ENCODE data around the gene DSCAML1.

The DSCAML1 gene

DNA sequence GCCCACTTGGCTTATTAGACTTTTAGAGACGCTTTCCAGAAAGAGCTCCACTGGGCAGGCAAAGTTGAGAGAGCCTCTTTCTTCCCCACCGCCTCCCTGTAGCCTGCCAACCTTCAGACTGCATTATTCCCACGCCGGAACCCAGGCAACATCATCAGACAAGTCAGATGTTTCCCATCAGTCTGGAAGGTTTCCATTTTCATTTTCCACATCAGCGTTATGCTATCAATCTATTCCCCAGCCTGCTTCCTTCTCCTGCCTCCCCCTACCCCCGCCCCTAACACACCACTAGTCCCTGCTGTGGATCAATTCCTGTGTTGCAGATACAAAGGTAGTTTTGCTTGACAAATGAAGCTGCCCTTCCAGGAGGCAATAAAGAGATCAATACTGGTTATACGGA lies 184.8 kb downstream of the DSCAML1 start:
- Histone ChIP-seq H3K4me1 (ENCODE audit: control insufficient read depth, insufficient read depth, low read length) (no peaks in the 10 kb centered on the region; the same call in 1 of the 2 replicates), H3K36me3 (ENCODE audit: control insufficient read depth, insufficient read depth, low read length) (no peaks in the 10 kb centered on the region), H3K9me3 (ENCODE audit: control insufficient read depth, insufficient read depth, low read length) (no peaks in the 10 kb centered on the region), H3K27ac (ENCODE audit: low read length) (no peak overlapping the region), H3K27me3 (ENCODE audit: control insufficient read depth, insufficient read depth, low read length) (no peaks in the 10 kb centered on the region), H3K4me3 (ENCODE audit: low read length) (no peak overlapping the region)
- no CpG with 5 or more reads among the region's 7 CpGs for WGBS (ENCODE audit: insufficient coverage, insufficient read length)
- DNase-seq (ENCODE audit: low read depth, low spot score), result no peak

GRCh38 chr11:117610901-117611300 lies 186.1 kb downstream of the DSCAML1 start:
- H3K9me3 ChIP-seq (ENCODE audit: control insufficient read depth, insufficient read depth, low read length), result no peaks in the 10 kb centered on the region
- no peaks in the 10 kb centered on the region for H3K36me3 ChIP-seq (ENCODE audit: control insufficient read depth, insufficient read depth, low read length)
- DNase-seq (ENCODE audit: low read depth, low spot score), result no peak
- peaks cover 2% of the 10 kb centered on the region; the same call in 1 of the 2 replicates for H3K4me1 ChIP-seq (ENCODE audit: control insufficient read depth, insufficient read depth, low read length)
- no peaks in the 10 kb centered on the region for H3K27me3 ChIP-seq (ENCODE audit: control insufficient read depth, insufficient read depth, low read length)
- H3K27ac ChIP-seq (ENCODE audit: low read length), result no peak overlapping the region
- no CpG with 5 or more reads among the region's 4 CpGs for WGBS (ENCODE audit: insufficient coverage, insufficient read length)
- H3K4me3 ChIP-seq (ENCODE audit: low read length), result no peak overlapping the region

- H3K4me3 ChIP-seq (ENCODE audit: low read length), result no peak overlapping the region
- H3K9me3 ChIP-seq (ENCODE audit: control insufficient read depth, insufficient read depth, low read length), result no peaks in the 10 kb centered on the region
- peaks cover 2% of the 10 kb centered on the region; the same call in 1 of the 2 replicates for H3K4me1 ChIP-seq (ENCODE audit: control insufficient read depth, insufficient read depth, low read length)
- H3K27me3 ChIP-seq (ENCODE audit: control insufficient read depth, insufficient read depth, low read length), result no peaks in the 10 kb centered on the region
- H3K27ac ChIP-seq (ENCODE audit: low read length), result no peak overlapping the region
- no CpG with 5 or more reads among the region's 4 CpGs for WGBS (ENCODE audit: insufficient coverage, insufficient read length)
- DNase-seq (ENCODE audit: low read depth, low spot score), result no peak
- H3K36me3 ChIP-seq (ENCODE audit: control insufficient read depth, insufficient read depth, low read length), result no peaks in the 10 kb centered on the region
Observed at GRCh38 chr11:117610045-117610444, 187.0 kb downstream of the DSCAML1 start.

GRCh38 chr11:117607449-117607848 lies 189.6 kb downstream of the DSCAML1 start:
- H3K4me3 ChIP-seq (ENCODE audit: low read length), result no peak overlapping the region
- H3K9me3 ChIP-seq (ENCODE audit: control insufficient read depth, insufficient read depth, low read length), result no peaks in the 10 kb centered on the region
- no peak overlapping the region for H3K27ac ChIP-seq (ENCODE audit: low read length)
- H3K27me3 ChIP-seq (ENCODE audit: control insufficient read depth, insufficient read depth, low read length), result no peaks in the 10 kb centered on the region
- no peak for DNase-seq (ENCODE audit: low read depth, low spot score)
- no CpG with 5 or more reads among the region's 5 CpGs for WGBS (ENCODE audit: insufficient coverage, insufficient read length)
- H3K36me3 ChIP-seq (ENCODE audit: control insufficient read depth, insufficient read depth, low read length), result no peaks in the 10 kb centered on the region
- peaks cover 2% of the 10 kb centered on the region; the same call in 1 of the 2 replicates for H3K4me1 ChIP-seq (ENCODE audit: control insufficient read depth, insufficient read depth, low read length)

DNA sequence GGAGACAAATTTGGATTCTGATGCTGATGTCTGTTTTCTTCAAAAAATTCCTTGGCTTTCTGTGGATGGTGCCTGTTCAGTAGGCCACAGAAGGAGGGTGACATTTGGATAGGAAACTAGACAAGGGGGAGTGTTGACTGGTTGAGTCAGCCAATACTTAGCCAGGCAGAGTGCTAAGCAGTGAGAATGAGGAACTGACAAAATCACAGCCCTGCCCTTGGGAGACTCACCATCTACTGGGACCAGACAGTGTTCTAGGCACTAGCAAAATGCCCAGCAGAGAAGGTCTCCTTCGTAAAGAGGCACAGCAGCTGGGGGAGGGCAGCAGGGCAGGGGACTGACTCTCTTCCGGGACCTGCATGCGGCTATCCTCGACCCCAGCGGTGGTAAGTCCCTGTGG lies 190.2 kb downstream of the DSCAML1 start:
- DNase-seq (ENCODE audit: low read depth, low spot score), result no peak
- Histone ChIP-seq H3K4me1 (ENCODE audit: control insufficient read depth, insufficient read depth, low read length) (0 out of 2 replicates have a peak, but pooled peaks cover 2% of the 10 kb centered on the region), H3K27me3 (ENCODE audit: control insufficient read depth, insufficient read depth, low read length) (no peaks in the 10 kb centered on the region), H3K9me3 (ENCODE audit: control insufficient read depth, insufficient read depth, low read length) (no peaks in the 10 kb centered on the region), H3K27ac (ENCODE audit: low read length) (no peak overlapping the region), H3K4me3 (ENCODE audit: low read length) (no peak overlapping the region), H3K36me3 (ENCODE audit: control insufficient read depth, insufficient read depth, low read length) (no peaks in the 10 kb centered on the region)
- WGBS (ENCODE audit: insufficient coverage, insufficient read length), result no CpG with 5 or more reads among the region's 5 CpGs

GRCh38 chr11:117606211-117606610 lies 190.8 kb downstream of the DSCAML1 start:
- WGBS (ENCODE audit: insufficient coverage, insufficient read length), result no CpG with 5 or more reads among the region's 5 CpGs

GRCh38 chr11:117605331-117605730 lies 191.7 kb downstream of the DSCAML1 start:
- DNase-seq (ENCODE audit: low read depth, low spot score), result no peak
- Histone ChIP-seq H3K27ac (ENCODE audit: low read length) (no peak overlapping the region), H3K4me3 (ENCODE audit: low read length) (no peak overlapping the region), H3K36me3 (ENCODE audit: control insufficient read depth, insufficient read depth, low read length) (no peaks in the 10 kb centered on the region), H3K4me1 (ENCODE audit: control insufficient read depth, insufficient read depth, low read length) (peaks cover 8% of the 10 kb centered on the region), H3K9me3 (ENCODE audit: control insufficient read depth, insufficient read depth, low read length) (no peaks in the 10 kb centered on the region), H3K27me3 (ENCODE audit: control insufficient read depth, insufficient read depth, low read length) (no peaks in the 10 kb centered on the region)
- WGBS (ENCODE audit: insufficient coverage, insufficient read length), result no CpG with 5 or more reads among the region's 8 CpGs

More at GRCh38 chr11:117606211-117606610, 190.8 kb downstream of the DSCAML1 start:
- Histone ChIP-seq H3K4me1 (ENCODE audit: control insufficient read depth, insufficient read depth, low read length) (peaks cover 3% of the 10 kb centered on the region; the same call in 1 of the 2 replicates), H3K36me3 (ENCODE audit: control insufficient read depth, insufficient read depth, low read length) (no peaks in the 10 kb centered on the region), H3K9me3 (ENCODE audit: control insufficient read depth, insufficient read depth, low read length) (no peaks in the 10 kb centered on the region), H3K27me3 (ENCODE audit: control insufficient read depth, insufficient read depth, low read length) (no peaks in the 10 kb centered on the region), H3K27ac (ENCODE audit: low read length) (no peak overlapping the region), H3K4me3 (ENCODE audit: low read length) (no peak overlapping the region)
- no peak for DNase-seq (ENCODE audit: low read depth, low spot score)

- DNase-seq (ENCODE audit: low read depth, low spot score), result no peak
- Histone ChIP-seq H3K36me3 (ENCODE audit: control insufficient read depth, insufficient read depth, low read length) (no peaks in the 10 kb centered on the region), H3K27me3 (ENCODE audit: control insufficient read depth, insufficient read depth, low read length) (no peaks in the 10 kb centered on the region), H3K4me3 (ENCODE audit: low read length) (no peak overlapping the region), H3K4me1 (ENCODE audit: control insufficient read depth, insufficient read depth, low read length) (peaks cover 9% of the 10 kb centered on the region), H3K9me3 (ENCODE audit: control insufficient read depth, insufficient read depth, low read length) (no peaks in the 10 kb centered on the region), H3K27ac (ENCODE audit: low read length) (no peak overlapping the region)
- WGBS (ENCODE audit: insufficient coverage, insufficient read length), result no CpG with 5 or more reads among the region's 14 CpGs
Observed at GRCh38 chr11:117604336-117604995, 192.6 kb downstream of the DSCAML1 start.

- WGBS (ENCODE audit: insufficient coverage, insufficient read length), result no CpG with 5 or more reads among the region's 5 CpGs
- Histone ChIP-seq H3K27ac (ENCODE audit: low read length) (no peak overlapping the region), H3K9me3 (ENCODE audit: control insufficient read depth, insufficient read depth, low read length) (no peaks in the 10 kb centered on the region), H3K36me3 (ENCODE audit: control insufficient read depth, insufficient read depth, low read length) (no peaks in the 10 kb centered on the region), H3K4me1 (ENCODE audit: control insufficient read depth, insufficient read depth, low read length) (peaks cover 9% of the 10 kb centered on the region), H3K4me3 (ENCODE audit: low read length) (no peak overlapping the region), H3K27me3 (ENCODE audit: control insufficient read depth, insufficient read depth, low read length) (no peaks in the 10 kb centered on the region)
- no peak for DNase-seq (ENCODE audit: low read depth, low spot score)
Observed at GRCh38 chr11:117603932-117604331, 193.1 kb downstream of the DSCAML1 start.

- DNase-seq (ENCODE audit: low read depth, low spot score), result no peak
- Histone ChIP-seq H3K4me1 (ENCODE audit: control insufficient read depth, insufficient read depth, low read length) (peaks cover 9% of the 10 kb centered on the region), H3K4me3 (ENCODE audit: low read length) (no peak overlapping the region), H3K27me3 (ENCODE audit: control insufficient read depth, insufficient read depth, low read length) (no peaks in the 10 kb centered on the region), H3K9me3 (ENCODE audit: control insufficient read depth, insufficient read depth, low read length) (no peaks in the 10 kb centered on the region), H3K36me3 (ENCODE audit: control insufficient read depth, insufficient read depth, low read length) (no peaks in the 10 kb centered on the region), H3K27ac (ENCODE audit: low read length) (no peak overlapping the region)
- no CpG with 5 or more reads among the region's 9 CpGs for WGBS (ENCODE audit: insufficient coverage, insufficient read length)
Observed at GRCh38 chr11:117601006-117601708, 195.9 kb downstream of the DSCAML1 start.

Data from iPS DF 6.9 (cell line).